Measurements from ENCODE around the gene DDX28.

Gene DDX28

DNA sequence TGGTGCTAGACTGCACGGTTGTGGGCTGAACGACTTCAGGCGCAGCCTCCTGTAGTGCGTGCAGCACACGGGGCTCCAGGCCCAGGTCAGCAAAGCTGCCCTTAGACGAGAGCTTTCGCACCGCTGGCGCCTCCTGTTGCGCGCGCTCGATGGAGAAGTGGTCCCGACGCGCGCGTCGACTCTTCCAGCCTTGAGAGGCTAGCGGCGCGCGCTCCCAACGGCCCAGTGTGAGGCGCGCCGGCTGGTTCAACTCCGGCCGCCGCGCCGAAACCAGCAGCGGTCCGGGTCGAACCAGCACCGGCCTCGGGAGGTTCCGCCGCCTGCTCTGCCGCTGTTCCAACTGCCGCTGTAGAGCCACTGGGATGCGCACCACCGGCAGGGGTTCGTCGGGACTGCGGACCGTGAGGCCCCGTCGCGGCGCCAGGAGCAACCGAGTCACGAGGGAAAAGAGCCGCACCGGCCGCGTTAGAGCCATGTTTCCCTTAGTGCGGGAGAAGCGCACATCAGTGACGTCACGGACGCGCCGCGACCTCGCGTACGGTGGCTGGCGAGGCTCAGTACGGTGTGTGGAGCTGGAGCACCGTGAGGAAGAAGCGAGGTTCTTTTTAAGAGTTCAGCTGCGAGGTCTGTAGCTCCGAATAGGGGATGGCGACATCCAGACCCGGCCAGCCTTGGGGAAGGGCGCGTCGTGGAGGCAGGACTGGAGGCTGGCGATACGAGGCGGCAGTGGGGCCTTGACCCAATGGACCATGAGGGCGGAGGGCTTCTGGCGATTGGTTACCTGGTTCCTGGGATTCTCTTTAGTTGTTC lies at the start of gene DDX28, which contains the start of gene DUS2:
DDX28 (minus strand) TSS at position 505 of the 810 bp plus-strand sequence; CDS start at position 475, 30 bp downstream.
DUS2 (plus strand) TSS at position 557 of the 810 bp plus-strand sequence. CDS start 14,740 bp downstream, outside the sequence.
- H3K4me1 ChIP-seq = no peaks in the 10 kb centered on the region
- no peaks in the 10 kb centered on the region for H3K9me3 ChIP-seq (ENCODE audit: control insufficient read depth, low read length)
- TF ChIP-seq, protein P1, sequence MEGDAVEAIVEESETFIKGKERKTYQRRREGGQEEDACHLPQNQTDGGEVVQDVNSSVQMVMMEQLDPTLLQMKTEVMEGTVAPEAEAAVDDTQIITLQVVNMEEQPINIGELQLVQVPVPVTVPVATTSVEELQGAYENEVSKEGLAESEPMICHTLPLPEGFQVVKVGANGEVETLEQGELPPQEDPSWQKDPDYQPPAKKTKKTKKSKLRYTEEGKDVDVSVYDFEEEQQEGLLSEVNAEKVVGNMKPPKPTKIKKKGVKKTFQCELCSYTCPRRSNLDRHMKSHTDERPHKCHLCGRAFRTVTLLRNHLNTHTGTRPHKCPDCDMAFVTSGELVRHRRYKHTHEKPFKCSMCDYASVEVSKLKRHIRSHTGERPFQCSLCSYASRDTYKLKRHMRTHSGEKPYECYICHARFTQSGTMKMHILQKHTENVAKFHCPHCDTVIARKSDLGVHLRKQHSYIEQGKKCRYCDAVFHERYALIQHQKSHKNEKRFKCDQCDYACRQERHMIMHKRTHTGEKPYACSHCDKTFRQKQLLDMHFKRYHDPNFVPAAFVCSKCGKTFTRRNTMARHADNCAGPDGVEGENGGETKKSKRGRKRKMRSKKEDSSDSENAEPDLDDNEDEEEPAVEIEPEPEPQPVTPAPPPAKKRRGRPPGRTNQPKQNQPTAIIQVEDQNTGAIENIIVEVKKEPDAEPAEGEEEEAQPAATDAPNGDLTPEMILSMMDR (IDR thresholded peaks at IDR 0.05) = no peak
- no peaks in the 10 kb centered on the region for H3K27me3 ChIP-seq (ENCODE audit: control insufficient read depth, insufficient read depth, low read length)
- peak within 1 kb of the TSS; percentile 99 for H2AFZ ChIP-seq
- H3K36me3 ChIP-seq (ENCODE audit: control insufficient read depth, insufficient read depth, low read length) = no peaks in the 10 kb centered on the region
- H3K79me2 ChIP-seq = peaks cover 13% of the 10 kb centered on the region
- H3K4me3 ChIP-seq (ENCODE audit: low read depth, low read length) = peak within 1 kb of the TSS; percentile 93
- peak within 1 kb of the TSS; percentile 55 for H3K9ac ChIP-seq
- peak within 1 kb of the TSS; percentile 62 for H3K4me2 ChIP-seq (ENCODE audit: low read length)
- H3K27ac ChIP-seq = peak within 1 kb of the TSS; percentile 87

GRCh38 chr16:68072038-68072695 lies 49.1 kb upstream of the DDX28 start:
- H3K4me2 ChIP-seq (ENCODE audit: low read length) = peak overlapping the region; percentile 67
- H3K9me3 ChIP-seq (ENCODE audit: control insufficient read depth, low read length) = no peaks in the 10 kb centered on the region
- H3K4me1 ChIP-seq = peaks cover 59% of the 10 kb centered on the region
- H3K27me3 ChIP-seq (ENCODE audit: control insufficient read depth, insufficient read depth, low read length) = no peaks in the 10 kb centered on the region
- H3K27ac ChIP-seq = peak overlapping the region; percentile 82
- H3K79me2 ChIP-seq = no peaks in the 10 kb centered on the region
- H2AFZ ChIP-seq = peak overlapping the region; percentile 44
- H3K4me3 ChIP-seq (ENCODE audit: low read depth, low read length) = peak overlapping the region; percentile 39
- TF ChIP-seq, protein P1 (IDR thresholded peaks at IDR 0.05) = peak; percentile 29
- no peak overlapping the region for H3K9ac ChIP-seq
- no peaks in the 10 kb centered on the region for H3K36me3 ChIP-seq (ENCODE audit: control insufficient read depth, insufficient read depth, low read length)

DNA sequence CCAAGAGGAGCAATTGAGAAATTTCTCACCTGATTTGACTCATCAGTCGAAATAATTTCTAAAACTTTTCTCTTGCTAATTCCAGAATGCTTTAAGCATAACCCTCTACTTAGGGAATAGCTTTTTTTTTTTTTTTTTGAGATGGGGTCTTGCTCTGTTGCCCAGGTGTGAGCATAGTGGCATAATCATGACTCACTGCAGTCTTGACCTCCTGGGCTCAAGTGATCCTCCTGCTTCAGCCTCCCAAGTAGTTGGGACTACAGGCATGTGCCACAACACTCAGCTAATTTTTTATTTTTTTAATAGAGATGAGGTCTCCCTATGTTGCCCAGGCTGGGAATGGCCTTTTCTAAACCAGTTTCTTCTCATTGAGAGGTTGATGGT lies 48.5 kb upstream of the DDX28 start:
- H2AFZ ChIP-seq = no peak overlapping the region
- no peak overlapping the region for H3K4me3 ChIP-seq (ENCODE audit: low read depth, low read length)
- H3K4me2 ChIP-seq (ENCODE audit: low read length) = peak overlapping the region; percentile 67
- H3K9me3 ChIP-seq (ENCODE audit: control insufficient read depth, low read length) = no peaks in the 10 kb centered on the region
- H3K79me2 ChIP-seq = no peaks in the 10 kb centered on the region
- no peak overlapping the region for H3K9ac ChIP-seq
- peak overlapping the region; percentile 82 for H3K27ac ChIP-seq
- H3K36me3 ChIP-seq (ENCODE audit: control insufficient read depth, insufficient read depth, low read length) = no peaks in the 10 kb centered on the region
- TF ChIP-seq, protein P1 (IDR thresholded peaks at IDR 0.05) = no peak
- no peaks in the 10 kb centered on the region for H3K27me3 ChIP-seq (ENCODE audit: control insufficient read depth, insufficient read depth, low read length)
- H3K4me1 ChIP-seq = peaks cover 61% of the 10 kb centered on the region

- H3K27ac ChIP-seq = peak overlapping the region; percentile 82
- H3K27me3 ChIP-seq (ENCODE audit: control insufficient read depth, insufficient read depth, low read length) = no peaks in the 10 kb centered on the region
- no peaks in the 10 kb centered on the region for H3K9me3 ChIP-seq (ENCODE audit: control insufficient read depth, low read length)
- H2AFZ ChIP-seq = no peak overlapping the region
- no peaks in the 10 kb centered on the region for H3K36me3 ChIP-seq (ENCODE audit: control insufficient read depth, insufficient read depth, low read length)
- H3K79me2 ChIP-seq = no peaks in the 10 kb centered on the region
- H3K4me3 ChIP-seq (ENCODE audit: low read depth, low read length) = no peak overlapping the region
- peaks cover 65% of the 10 kb centered on the region for H3K4me1 ChIP-seq
- TF ChIP-seq, protein P1 (IDR thresholded peaks at IDR 0.05) = no peak
- peak overlapping the region; percentile 9 for H3K4me2 ChIP-seq (ENCODE audit: low read length)
- H3K9ac ChIP-seq = no peak overlapping the region
These were observed 47.9 kb upstream of the DDX28 start for GRCh38 chr16:68070806-68071517.
